SU-DHL-6 (cell line): Measurements from ENCODE around the gene C10orf95.

Experiments used
- H2AFZ ChIP-seq: fragments of 200-600 bp; sonication (generic); 2 replicates; pipeline ENCODE4 v1.6.1; 2014; ENCODE audit warnings: low read depth, mild to moderate bottlenecking, moderate library complexity, mixed read lengths, antibody characterized with exemption, low read length; ENCODE audit not compliant: severe bottlenecking
- H3F3A ChIP-seq: fragments of 200-600 bp; shearing (Covaris generic); 2 replicates; pipeline ENCODE4 v1.6.0; 2016; ENCODE audit warnings: antibody characterized with exemption, mild to moderate bottlenecking; ENCODE audit not compliant: insufficient read depth
- H3K27ac ChIP-seq: fragments of 200-600 bp; sonication (generic); 2 replicates; pipeline ENCODE4 v1.5.1; 2016; ENCODE audit warnings: low read depth, mild to moderate bottlenecking, low read length, moderate library complexity, mixed read lengths
- H3K27me3 ChIP-seq: fragments of 200-600 bp; sonication (generic), shearing (Covaris generic); 2 replicates; pipeline ENCODE4 v1.6.0; 2014; ENCODE audit warnings: mild to moderate bottlenecking, low read length
- H3K36me3 ChIP-seq: fragments of 200-600 bp; sonication (generic); 2 replicates; pipeline ENCODE4 v1.6.1; 2014; ENCODE audit warnings: mild to moderate bottlenecking, low read length, mixed read lengths
- H3K4me2 ChIP-seq: fragments of 300-600, 200-600 bp; shearing (Covaris generic), sonication (generic); 2 replicates; pipeline ENCODE4 v1.6.0; 2014; ENCODE audit warnings: low read length, low read depth, mild to moderate bottlenecking; ENCODE audit not compliant: poor library complexity, severe bottlenecking
- H3K4me3 ChIP-seq: fragments of 200-600 bp; sonication (generic); 2 replicates; pipeline ENCODE4 v1.5.1; 2014; ENCODE audit warnings: antibody characterized with exemption, low read length, mild to moderate bottlenecking, mixed read lengths; ENCODE audit not compliant: insufficient read depth, poor library complexity, severe bottlenecking
- H3K79me2 ChIP-seq: fragments of 200-600 bp; sonication (generic); 2 replicates; pipeline ENCODE4 v1.6.1; 2014; ENCODE audit warnings: mild to moderate bottlenecking, low read length, moderate library complexity; ENCODE audit not compliant: insufficient read depth
- H3K9ac ChIP-seq: fragments of 200-600 bp; sonication (generic); 2 replicates; pipeline ENCODE4 v1.7.0; 2014; ENCODE audit warnings: mild to moderate bottlenecking, low read length
- H3K9me2 ChIP-seq: fragments of 200-600 bp; sonication (generic); replicated peaks from 2 replicates; pipeline ENCODE4 v1.6.1; 2014; ENCODE audit warnings: low read length; ENCODE audit not compliant: insufficient read depth
- H3K9me3 ChIP-seq: fragments of 200-600 bp; sonication (generic); 2 replicates; pipeline ENCODE4 v1.6.1; 2014; ENCODE audit warnings: low read length, mixed read lengths; ENCODE audit not compliant: insufficient read depth
- H4K20me1 ChIP-seq: fragments of 200-600 bp; sonication (generic); 2 replicates; pipeline ENCODE4 v1.6.1; 2014; ENCODE audit warnings: low read depth, mild to moderate bottlenecking, antibody characterized with exemption, low read length, moderate library complexity, mixed read lengths
- EZH2phosphoT487 ChIP-seq: fragments of 200-600 bp; sonication (generic), shearing (Covaris generic); conservative IDR thresholded peaks from 2 replicates; pipeline ENCODE4 v1.6.1; 2018; ENCODE audit warnings: mild to moderate bottlenecking, antibody characterized with exemption, low read length, moderate library complexity, mixed read lengths
- TF ChIP-seq, protein P1 (sequence below): fragments of 200-600 bp; sonication (generic); IDR thresholded peaks from one replicate; pipeline ENCODE4 v1.5.1; 2017; ENCODE audit warnings: antibody characterized with exemption, mild to moderate bottlenecking, low read length, moderate library complexity; ENCODE audit not compliant: insufficient read depth, poor library complexity, severe bottlenecking

The C10orf95 gene

DNA sequence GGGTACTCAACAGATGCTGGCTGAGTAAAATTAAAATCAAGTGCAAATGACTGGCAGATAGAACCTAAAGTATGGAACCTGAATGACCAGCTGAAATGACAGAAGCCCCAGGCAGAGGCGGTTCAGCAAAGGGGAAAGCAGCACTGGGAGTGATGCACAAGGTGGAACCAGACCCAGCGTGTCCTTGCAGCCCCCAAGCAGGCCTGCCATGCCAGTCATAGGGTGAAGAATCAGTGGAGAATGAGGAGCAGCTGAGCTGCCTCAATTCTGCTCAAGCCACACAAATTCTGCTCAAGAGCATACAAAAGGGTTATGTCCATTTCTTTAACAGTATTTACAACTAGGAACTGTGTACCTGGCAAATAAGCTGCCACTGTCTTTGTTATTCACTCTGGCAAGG lies 42.4 kb upstream of the C10orf95 start:
- Histone ChIP-seq H3K27ac (no peak overlapping the region), H3K9ac (no peak overlapping the region), H3K36me3 (0 out of 2 replicates have a peak, but pooled peaks cover 3% of the 10 kb centered on the region), H3K4me2 (no peak overlapping the region), H2AFZ (no peak overlapping the region), H3F3A (no peaks in the 10 kb centered on the region), H3K27me3 (no peaks in the 10 kb centered on the region), H3K9me2 (no peaks in the 10 kb centered on the region), H3K9me3 (no peaks in the 10 kb centered on the region), H3K4me3 (no peak overlapping the region), H3K79me2 (peaks cover 77% of the 10 kb centered on the region), H4K20me1 (peaks cover 4% of the 10 kb centered on the region; the same call in 1 of the 2 replicates)
- TF ChIP-seq EZH2phosphoT487, result no peak
- TF ChIP-seq, protein P1, sequence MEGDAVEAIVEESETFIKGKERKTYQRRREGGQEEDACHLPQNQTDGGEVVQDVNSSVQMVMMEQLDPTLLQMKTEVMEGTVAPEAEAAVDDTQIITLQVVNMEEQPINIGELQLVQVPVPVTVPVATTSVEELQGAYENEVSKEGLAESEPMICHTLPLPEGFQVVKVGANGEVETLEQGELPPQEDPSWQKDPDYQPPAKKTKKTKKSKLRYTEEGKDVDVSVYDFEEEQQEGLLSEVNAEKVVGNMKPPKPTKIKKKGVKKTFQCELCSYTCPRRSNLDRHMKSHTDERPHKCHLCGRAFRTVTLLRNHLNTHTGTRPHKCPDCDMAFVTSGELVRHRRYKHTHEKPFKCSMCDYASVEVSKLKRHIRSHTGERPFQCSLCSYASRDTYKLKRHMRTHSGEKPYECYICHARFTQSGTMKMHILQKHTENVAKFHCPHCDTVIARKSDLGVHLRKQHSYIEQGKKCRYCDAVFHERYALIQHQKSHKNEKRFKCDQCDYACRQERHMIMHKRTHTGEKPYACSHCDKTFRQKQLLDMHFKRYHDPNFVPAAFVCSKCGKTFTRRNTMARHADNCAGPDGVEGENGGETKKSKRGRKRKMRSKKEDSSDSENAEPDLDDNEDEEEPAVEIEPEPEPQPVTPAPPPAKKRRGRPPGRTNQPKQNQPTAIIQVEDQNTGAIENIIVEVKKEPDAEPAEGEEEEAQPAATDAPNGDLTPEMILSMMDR, result no peak

DNA sequence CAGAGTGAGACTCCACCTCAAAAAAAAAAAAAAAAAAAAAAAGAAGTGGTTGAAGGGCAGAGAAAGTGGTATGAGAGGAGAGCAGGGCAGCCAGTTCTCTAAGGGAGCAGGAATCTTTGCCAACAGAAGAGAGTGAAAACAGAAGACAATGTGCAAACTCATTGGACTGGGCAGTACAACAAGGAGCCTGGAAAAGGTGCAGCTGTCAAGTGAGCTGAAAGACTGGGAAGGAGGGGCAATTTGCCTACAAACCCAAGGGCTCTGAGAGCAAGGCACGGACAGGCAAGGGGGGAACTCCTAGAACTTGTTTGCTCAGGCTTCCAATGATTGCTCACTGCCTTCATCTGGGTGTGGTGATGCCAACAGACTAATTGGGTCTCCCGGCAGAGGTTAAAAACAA lies 41.6 kb upstream of the C10orf95 start:
- Histone ChIP-seq H4K20me1 (peaks cover 3% of the 10 kb centered on the region; the same call in 1 of the 2 replicates), H3K27me3 (no peaks in the 10 kb centered on the region), H3K9ac (no peak overlapping the region), H3F3A (no peaks in the 10 kb centered on the region), H3K27ac (no peak overlapping the region), H3K4me2 (no peak overlapping the region), H3K9me2 (no peaks in the 10 kb centered on the region), H3K9me3 (no peaks in the 10 kb centered on the region), H3K4me3 (no peak overlapping the region), H3K36me3 (0 out of 2 replicates have a peak, but pooled peaks cover 5% of the 10 kb centered on the region), H2AFZ (no peak overlapping the region), H3K79me2 (peaks cover 69% of the 10 kb centered on the region)
- no peak for TF ChIP-seq EZH2phosphoT487
- TF ChIP-seq, protein P1, result no peak

DNA sequence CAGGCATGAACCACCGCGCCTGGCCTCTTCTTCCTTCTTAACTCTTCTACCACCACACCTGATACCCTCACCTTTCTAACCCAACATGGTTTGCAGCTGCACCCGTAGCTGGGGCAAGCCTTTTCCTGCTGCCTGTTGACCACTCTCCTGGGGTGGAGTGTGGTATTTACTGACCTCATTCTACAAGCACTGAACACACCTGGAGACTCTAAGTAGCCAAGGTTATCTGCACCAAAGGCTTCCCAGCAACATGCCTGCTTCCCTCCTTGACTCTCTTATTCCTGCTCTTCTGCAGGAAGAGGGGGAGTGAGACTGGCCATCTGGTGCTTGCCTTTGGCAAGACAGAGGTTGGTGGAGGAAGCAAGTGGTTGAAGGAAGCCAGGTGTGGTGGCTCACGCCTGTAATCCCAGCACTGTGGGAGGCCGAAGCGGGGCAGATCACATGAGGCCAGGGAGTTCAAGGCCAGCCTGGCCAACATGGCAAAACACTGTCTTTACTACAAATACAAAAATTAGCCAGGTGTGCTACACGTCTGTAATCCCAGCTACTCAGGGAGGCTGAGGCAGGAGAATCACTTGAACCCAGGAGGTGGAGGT lies 41.1 kb upstream of the C10orf95 start:
- H3K36me3 ChIP-seq, result 0 out of 2 replicates have a peak, but pooled peaks cover 5% of the 10 kb centered on the region
- no peak overlapping the region for H3K9ac ChIP-seq
- H3K79me2 ChIP-seq, result peaks cover 64% of the 10 kb centered on the region
- no peak overlapping the region for H3K27ac ChIP-seq
- TF ChIP-seq, protein P1, result no peak
- no peak for TF ChIP-seq EZH2phosphoT487
- H3F3A ChIP-seq, result no peaks in the 10 kb centered on the region
- no peaks in the 10 kb centered on the region for H3K9me3 ChIP-seq
- no peak overlapping the region for H3K4me3 ChIP-seq
- no peaks in the 10 kb centered on the region for H3K27me3 ChIP-seq
- no peak overlapping the region for H3K4me2 ChIP-seq
- H2AFZ ChIP-seq, result no peak overlapping the region
- no peaks in the 10 kb centered on the region for H3K9me2 ChIP-seq
- H4K20me1 ChIP-seq, result peaks cover 3% of the 10 kb centered on the region; the same call in 1 of the 2 replicates
